GM18861 (cell line): Measurements from ENCODE around the gene LRRN3.

Experiments
- ATAC-seq: cut with Tn5 transposase; IDR thresholded peaks from one replicate; pipeline ENCODE4 v1.9.1; 2021; ENCODE audit not compliant: unreplicated experiment

The LRRN3 gene

DNA sequence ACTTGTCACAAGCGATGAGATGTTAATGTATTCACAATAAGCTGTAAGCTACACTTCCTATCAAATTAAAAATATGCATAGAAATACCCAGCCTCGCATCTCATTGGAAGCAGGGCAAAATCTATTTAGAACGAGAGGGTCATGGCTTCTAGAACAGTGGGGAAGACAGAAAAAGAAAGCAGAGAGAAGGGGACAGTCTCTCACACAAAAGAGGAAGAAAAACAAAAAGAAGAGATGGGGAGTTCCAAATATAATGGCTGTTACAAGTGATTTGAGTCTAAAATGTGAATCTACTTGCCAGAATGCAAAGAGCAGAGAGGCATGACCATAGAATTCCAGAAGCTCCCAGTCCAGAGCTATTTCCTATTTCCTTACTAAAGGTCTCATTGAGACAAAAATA is 13.8 kb downstream of the LRRN3 start:
- ATAC-seq: no peak

DNA sequence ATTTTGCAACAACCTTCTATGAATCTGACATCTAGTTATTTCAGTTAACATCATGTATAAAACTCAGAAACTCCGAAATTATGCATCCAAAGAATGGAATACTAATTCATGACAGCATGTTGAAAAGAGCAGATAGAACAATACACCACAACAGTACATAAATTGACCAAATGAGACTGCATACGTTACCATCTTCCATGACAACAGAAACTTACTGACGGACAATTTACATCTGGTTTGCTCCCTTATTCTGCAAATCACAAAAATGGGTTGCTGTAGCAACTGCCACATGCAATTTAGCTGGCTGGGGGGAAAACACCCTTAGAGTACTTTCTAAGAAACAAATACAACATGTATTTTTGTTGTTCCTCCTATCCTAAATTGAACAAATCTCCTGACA is 14.3 kb downstream of the LRRN3 start:
- ATAC-seq: no peak

DNA sequence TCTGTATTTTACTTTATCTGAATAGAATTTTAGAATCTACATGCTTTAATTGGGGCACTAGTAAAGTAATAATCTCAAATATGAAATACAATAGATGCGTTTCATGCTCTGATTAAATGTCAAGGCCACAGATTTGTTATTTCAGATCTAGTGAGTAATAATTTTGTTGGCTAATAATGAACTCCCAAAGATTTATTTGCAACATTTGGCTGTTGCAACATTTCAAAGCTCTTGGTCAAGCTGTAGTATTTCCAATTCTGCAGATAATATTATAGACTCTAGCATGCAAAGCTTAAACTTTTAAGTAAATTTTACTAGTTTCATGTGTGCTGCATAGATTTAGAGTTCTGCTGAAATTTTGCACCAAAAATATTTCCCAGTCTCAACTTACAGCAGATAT is 16.7 kb downstream of the LRRN3 start:
- ATAC-seq: no peak

DNA sequence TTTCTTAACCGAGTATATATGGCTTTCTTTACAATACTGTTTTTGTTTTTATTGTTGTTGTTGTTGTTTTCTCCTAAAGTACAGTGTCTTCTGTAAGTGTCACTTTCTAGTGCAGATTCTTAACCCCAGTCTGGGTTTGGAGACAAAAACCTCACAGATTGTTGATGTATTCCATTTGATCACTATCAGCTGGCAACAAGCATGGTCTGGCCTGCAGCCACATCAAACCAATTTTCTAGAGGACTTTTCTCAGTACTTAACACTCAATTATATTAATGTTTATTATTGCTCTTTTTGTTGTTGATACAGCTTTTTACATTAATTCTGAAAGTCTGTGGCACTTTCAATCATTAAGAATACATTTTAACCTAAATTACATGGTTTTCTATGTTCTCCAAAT is 17.1 kb downstream of the LRRN3 start:
- ATAC-seq: no peak

DNA sequence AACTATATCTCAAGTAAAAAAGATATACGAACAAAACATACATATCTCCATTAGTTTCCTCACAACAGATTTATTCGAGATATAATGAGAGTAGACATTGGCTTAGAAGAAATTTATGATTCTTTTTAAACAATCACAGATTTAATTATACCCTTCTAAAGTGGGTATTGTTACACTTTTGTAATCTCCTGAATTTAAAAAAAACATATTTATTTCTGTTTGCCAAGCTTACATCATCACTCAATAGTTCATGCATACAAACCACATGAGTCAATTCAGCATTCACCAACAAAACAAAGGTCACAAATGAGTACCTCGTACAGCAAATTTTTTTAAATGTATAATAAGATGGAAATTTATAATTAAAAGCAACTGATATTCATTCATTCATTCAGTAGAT is 17.6 kb downstream of the LRRN3 start:
- no peak for ATAC-seq

DNA sequence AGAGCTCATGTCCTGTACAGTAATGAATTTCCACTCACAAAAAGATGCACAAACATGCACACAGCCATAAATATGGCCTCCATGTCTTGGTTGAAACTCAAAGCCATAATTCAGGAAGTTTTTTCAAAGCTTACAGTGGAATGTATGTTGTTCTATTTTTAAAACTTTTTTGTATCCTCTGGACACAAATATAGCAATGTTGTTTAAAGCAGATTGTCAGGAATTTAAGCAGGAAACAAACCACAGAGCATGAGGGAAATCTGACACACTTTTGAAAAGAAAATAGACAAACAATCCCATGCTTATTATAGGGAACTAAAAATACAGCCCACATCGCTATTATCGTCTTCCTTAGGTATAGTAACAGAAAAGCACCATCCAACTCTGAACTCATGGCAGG is 21.5 kb downstream of the LRRN3 start:
- no peak for ATAC-seq

DNA sequence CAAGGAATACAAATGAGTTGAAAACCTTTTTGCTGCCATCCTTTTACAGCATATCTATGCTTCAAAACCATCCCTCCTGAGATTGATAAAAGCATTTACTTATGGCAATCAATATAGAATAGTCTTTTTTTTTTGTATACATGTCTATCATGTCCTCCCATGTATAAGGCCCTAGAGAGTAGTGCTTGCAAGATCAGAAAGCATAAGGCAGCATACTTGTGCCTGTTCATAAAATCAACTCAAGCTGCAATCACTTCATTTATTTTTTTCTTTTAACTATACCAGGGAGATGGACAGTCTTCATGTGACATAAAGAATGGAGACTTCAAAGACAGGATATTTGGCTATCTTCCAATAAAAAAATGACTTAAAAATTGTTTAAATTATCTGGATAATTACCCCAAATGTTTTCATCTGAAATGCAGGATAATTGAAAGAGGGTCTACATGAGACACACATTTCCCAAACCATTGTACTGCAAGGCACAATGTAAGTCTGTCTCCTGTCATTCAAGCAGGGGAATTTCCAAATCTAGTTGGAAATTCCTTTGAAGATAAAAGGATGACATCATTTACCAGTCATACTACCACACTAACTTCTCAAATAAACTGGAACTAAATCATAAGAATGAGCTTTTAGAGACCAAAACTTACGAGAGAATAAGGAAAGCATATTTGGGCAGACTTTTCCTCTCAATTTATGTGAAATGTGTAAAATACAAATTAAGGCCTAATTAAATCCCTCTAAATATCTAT is 22.5 kb downstream of the LRRN3 start:
- peak; percentile 52 for ATAC-seq

DNA sequence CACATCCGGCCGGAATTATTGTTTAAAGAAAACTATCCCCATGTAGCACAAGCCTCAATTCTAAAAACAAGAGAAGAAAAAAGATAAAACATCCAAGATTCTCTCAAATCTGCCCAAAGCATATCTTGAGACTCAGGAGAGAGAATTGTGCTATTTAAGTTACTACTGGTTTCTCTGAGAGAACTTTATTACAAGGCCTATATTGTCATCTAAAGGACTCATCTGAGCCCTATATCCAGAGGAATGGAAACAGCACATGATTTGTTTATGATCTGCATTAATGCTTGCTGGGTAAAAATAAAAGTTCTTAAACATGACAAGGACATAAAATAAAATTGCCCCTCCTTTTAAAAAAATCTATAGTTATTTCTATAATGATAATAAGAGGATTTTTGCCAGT is 25.0 kb downstream of the LRRN3 start:
- no peak for ATAC-seq

DNA sequence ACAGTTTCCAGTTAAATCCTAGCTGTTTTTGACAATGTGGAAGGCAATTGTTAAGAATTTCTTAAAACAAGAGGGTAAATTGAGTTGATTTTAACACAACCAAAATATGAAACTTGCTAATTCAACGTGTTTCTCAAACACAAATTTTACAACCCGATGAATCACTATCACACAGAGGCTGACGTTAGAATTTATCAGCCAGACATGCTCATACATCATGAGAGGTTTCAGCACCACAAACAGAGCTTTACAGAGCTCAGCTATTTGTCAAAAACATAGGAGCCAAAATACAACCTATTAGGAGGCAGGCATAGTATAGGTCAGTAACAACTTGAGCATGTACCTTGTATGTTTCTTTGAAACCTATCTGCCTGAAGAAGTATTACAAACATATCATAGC is 36.1 kb downstream of the LRRN3 start:
- no peak for ATAC-seq

DNA sequence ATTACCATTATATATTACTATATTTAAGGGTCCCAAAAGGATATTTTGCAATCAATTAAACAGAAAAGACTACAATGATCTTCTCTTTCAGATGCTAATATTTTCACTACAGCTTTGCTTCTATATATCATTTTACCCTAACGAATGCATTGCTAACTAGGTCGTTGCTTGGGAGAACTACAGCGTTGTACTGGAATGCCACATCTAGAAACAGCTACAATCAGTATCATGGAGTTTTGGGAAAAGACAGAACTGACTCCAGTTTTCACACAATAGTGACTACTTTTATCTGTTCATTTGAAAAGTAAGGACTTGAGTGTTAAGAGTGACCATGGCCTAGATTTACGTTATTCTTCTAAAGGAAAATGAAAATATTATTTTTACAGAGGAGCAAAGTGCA is 38.5 kb downstream of the LRRN3 start:
- no peak for ATAC-seq

DNA sequence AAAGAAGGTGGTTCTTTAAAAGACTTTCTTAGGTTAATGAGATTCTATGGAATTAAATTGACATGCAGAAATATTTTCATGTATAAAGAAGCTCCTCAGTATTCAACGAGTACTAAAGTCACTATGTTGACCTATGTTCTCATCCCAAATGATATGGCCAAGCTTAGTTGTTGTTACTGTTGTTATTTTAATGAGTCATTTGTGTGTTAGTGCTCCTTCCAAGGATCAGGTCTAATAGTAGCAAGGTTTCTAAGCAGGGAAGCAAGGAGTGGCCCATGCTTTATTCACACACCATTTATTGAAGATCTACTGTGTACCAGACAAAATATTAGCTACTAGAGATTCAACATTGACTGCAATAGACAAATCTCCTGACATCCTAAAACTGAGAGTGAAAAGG is 41.9 kb downstream of the LRRN3 start:
- no peak for ATAC-seq

DNA sequence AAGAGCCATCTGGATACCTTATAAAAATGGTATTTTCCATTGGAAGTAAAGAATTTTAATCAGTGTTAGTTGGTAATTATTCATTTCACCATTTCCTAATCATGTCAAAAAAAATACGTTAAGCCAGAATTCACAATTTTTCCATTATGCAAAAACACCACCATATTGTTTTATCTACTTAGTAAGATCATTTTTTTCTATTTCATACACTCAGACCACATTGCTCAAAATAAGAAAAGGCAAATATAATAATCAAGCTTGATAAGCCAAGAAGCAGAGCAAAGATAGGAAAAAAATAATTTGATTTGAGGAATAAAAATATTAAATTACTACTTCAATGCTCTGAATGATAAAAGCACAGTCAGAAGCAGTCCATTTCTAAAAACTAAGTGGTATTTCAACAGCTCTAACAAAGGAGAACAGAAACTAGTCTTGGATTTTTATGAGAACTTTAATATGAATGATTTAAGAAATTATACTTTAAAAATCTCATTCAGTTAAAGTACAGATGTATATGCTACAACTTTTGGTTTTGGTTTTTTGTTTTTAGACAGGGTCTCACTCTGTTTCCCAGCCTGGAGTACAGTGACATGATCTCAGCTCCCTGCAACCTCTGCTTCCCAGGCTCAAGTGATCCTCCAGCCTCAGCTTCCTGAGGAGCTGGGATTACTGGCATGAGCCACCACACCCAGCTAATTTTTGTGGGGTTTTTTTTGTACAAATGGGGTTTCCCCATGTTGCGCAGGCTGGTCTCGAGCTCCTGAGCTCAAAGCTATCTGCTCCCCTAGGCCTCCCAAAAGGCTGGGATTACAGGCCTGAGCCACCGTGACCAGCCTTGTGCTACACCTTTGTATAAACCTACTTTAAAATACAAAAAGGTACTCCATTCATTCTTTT is 46.6 kb downstream of the LRRN3 start:
- peak; percentile 62 for ATAC-seq

DNA sequence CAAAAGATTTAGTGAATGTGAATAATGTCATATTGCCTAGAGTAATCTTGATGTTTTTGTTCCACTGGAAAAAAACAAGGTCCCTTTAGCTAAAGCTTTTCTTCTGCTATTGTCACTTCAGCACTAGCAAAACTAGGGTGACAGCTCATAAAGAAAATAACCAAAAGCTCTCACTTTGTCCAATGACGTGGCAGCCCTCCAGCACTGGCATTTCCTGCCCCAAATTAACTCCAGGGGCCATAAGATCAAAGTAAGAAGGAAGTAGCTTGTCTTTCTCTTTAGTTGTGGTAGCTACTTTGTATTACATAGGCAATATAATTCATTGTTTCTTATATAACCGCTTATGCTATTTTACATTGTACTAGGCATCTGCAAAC is 47.3 kb downstream of the LRRN3 start:
- ATAC-seq: peak; percentile 98

DNA sequence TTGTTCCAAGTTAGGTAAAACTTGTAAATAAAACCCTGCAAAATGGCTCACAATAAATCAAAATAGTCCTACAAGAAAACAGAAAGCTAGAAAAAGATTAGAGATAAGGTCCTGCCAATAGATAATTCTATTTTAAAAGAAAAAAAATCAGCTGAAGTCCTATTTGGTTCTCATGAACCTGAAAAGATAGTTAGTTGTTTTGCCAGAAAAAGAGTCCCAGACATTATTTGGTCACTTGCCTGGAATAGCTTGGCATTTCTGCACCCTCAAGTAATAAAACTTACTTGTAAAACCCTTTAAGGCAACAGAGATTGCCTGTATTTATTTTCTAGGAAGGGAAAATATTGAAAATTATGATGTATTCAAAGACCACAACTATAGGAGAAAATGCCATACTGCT is 47.7 kb downstream of the LRRN3 start:
- ATAC-seq: no peak

DNA sequence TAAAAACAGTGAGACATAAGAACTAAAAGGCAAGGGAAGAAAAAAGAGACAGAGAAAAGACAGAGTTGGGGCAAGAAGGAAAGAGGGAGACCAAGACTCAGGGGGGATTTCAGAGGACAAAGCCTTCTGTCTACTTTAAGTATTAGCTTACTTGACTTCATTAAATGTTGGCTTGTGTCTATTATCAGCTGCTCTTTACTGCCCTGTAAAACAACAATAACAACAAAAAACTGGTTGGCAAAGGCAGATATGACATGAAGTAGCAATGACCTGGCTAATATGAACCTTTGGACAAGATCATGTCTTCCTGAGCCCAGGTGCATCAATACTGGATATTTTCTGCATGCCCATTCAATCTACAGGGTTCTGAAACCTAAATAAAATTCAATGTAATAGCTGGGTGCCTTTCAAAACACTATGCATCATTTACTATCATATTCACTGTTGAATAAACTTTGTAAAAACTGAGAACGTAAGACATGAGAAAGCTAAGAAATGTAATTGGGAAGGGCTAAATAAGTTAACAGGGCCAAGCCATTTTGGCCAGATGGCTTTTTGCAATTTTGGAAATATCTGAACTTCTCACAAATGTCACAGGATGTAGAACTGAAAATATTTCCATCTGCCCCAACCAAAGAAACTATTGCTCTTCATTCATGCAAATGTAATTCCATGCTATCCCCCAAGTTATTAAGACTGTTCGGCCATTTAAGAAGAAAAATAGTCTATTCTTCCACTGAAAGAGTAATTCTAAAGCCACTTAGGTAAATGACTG is 49.4 kb downstream of the LRRN3 start:
- ATAC-seq: no peak

DNA sequence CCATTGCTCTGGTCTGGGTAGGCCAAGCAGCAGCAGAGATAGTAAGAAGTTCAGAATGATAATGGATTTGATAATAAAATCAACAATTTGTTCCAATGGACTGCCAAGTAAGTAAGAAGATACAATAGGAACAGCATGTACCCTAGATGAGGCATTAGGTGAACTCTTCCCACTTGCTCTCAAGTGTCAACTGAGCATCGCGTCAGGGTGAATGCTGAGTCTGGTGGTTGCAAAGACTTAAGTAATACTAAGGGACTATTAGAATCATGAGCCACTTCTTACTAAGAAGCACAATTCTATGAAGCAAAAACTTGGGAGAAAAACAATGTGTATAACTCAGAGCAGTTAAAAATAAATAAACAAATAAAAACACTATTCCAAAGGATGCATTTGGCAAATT is 54.5 kb downstream of the LRRN3 start:
- no peak for ATAC-seq

DNA sequence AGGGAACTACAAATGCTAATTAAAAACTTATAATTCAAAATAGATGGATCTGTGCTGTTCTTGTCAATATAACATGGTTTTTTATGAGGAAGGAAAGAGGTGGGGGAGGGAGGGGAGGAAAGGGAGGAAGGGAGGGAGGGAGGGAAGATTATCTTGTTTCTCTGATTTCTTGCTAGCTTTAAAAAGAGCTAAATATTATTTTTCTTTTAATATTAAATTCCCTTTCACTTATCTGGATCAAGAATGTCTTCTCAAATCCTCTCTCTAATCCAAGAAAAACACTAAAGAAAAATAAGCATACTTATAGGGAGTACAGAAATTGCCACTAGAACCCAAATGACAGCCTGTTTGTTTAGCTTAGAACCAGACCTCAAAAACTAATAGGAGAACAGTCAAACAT is 55.2 kb downstream of the LRRN3 start:
- ATAC-seq: no peak

DNA sequence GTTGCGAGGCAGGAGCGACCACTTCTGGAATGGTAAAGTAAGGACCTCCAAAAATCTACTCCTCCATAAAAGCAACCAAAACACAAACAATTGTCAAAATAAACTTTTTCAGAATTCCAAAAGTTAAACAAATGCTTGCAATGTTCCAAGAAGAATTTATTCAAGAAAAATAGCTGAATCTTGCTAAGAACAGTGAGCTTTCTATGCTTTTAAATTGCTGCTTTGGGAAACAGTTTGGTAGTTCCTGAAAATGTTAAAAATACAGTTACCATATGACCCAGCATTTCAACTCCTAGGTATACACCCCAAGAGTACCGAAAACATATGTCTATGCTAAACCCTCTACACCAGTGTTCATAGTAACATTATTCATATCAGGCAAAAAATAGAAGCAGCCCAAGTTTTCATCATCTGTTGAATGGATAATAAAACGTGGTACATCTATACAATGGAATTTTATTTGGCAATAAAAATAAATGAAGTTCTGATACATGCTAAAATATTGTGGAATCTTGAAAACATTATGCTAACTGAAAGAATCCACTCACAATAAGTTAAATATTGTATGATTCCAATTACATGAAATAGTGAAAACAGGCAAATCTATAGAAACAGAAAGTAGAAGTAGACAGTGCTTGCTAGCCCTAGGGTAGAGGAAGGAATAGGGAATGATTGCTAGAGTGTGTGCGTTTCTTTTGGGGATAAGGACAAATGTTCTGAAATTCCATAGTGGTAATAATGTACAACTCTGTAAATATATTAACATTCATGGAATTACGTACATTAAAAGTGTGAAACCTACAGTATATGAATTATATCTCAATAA is 57.0 kb downstream of the LRRN3 start:
- ATAC-seq: peak; percentile 74

DNA sequence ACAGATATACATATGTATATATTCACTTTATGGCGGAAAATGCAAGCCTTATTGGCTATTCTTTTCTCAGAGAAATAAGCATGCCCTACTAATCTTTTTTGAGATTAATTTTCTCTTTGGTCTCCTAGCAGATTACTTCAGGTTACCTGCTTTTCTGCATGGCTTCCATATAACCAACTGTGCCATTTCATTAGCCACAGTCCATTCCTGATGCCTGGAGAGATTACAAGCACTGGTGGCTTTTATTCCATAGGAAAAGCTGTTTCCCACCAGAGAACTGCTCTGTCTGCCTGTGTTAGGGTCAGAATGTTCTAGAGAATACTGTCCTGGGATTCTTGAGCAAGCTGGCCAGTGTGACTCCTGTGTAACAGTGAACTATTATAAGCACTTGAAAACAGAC is 59.8 kb downstream of the LRRN3 start:
- no peak for ATAC-seq

DNA sequence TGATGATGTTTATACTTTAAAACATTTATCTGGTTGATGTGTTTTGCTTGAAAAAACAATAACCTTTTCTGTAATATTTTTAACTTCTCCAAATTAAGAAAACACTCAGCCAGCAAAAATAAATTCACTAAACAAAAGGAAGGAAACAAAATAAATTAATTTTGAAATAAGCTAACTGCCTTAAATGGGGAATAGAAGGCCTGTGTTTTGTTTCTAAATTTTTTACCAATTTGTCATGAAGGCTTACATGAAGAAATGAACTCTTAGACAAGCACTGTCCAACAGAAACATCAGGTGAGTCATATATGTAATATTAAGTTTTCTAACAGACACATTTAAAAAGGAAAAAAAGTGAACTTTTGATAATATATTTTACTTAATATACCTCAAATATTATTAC is 68.5 kb downstream of the LRRN3 start:
- no peak for ATAC-seq

DNA sequence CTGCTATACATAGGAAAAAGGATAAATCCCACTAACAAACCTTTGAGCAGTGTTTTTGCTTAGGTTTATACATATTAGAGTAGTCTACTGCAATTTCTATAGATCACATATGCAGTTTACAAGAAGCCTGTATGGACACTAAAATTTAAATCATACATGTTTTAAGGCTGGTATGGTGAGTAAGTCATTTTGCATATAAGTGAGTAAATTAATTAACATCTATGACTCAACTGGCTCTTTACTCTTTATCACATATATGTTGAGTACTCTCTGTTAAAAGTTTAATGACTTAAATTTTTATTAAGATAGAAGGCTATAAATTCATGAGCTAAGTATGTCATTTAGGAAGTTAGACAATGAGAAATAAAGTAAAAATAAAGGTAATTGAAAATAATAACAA is 69.4 kb downstream of the LRRN3 start:
- no peak for ATAC-seq
